ENCODE results near the gene MMP23B. TPM values are rescaled to one million over a fixed set of nuclear protein-coding genes. Genes with fewer than 3 reads are reported as not detected.
A peak's percentile ranks its signal among the peaks of the same experiment; 100 is the strongest.

The MMP23B gene
- total RNA-seq (7.1 TPM), polyA plus RNA-seq (ENCODE audit: insufficient read depth, low read depth, low replicate concordance) (4.0 TPM)
- long read RNA-seq, donor 1, transcript MMP23B-201 (8 exons, 1,326 nt), result major isoform, 5 of 15 reads
- long read RNA-seq, donor 1, partial matches to known transcripts, result 5 of 15 reads
- long read RNA-seq, donor 1, other reads (novel, unspliced or antisense), result 0 of 15 reads
- long read RNA-seq, donor 2, partial matches to known transcripts, result 0 of 6 reads
- long read RNA-seq, donor 2, other reads (novel, unspliced or antisense), result 0 of 6 reads
- long read RNA-seq, donor 3, transcript MMP23B-201 (8 exons, 1,326 nt), result major isoform, 8 of 14 reads
- long read RNA-seq, donor 3, partial matches to known transcripts, result 0 of 14 reads
- long read RNA-seq, donor 3, other reads (novel, unspliced or antisense), result 0 of 14 reads
- long read RNA-seq, donor 4, transcript MMP23B-201 (8 exons, 1,326 nt), result major isoform, 15 of 104 reads
- long read RNA-seq, donor 4, partial matches to known transcripts, result 85 of 104 reads
- long read RNA-seq, donor 4, other reads (novel, unspliced or antisense), result 0 of 104 reads
- long read RNA-seq, donor 5, partial matches to known transcripts, result 0 of 1 reads
- long read RNA-seq, donor 5, other reads (novel, unspliced or antisense), result 0 of 1 reads
- long read RNA-seq, donor 6, transcript MMP23B-201 (8 exons, 1,326 nt), result major isoform, 18 of 22 reads
- long read RNA-seq, donor 6, partial matches to known transcripts, result 0 of 22 reads
- long read RNA-seq, donor 6, other reads (novel, unspliced or antisense), result 0 of 22 reads
- long read RNA-seq, donor 7, partial matches to known transcripts, result 0 of 7 reads
- long read RNA-seq, donor 7, other reads (novel, unspliced or antisense), result 4 of 7 reads
- long read RNA-seq, donor 8, transcript MMP23B-202 (7 exons, 1,309 nt), result major isoform, 8 of 19 reads
- long read RNA-seq, donor 8, transcript MMP23B-201 (8 exons, 1,326 nt), result major isoform, 8 of 19 reads
- long read RNA-seq, donor 8, partial matches to known transcripts, result 0 of 19 reads
- long read RNA-seq, donor 8, other reads (novel, unspliced or antisense), result 0 of 19 reads
- long read RNA-seq, donor 9, transcript MMP23B-201 (8 exons, 1,326 nt), result major isoform, 5 of 35 reads
- long read RNA-seq, donor 9, partial matches to known transcripts, result 29 of 35 reads
- long read RNA-seq, donor 9, other reads (novel, unspliced or antisense), result 0 of 35 reads
- long read RNA-seq, donor 10, transcript MMP23B-201 (8 exons, 1,326 nt), result major isoform, 9 of 129 reads
- long read RNA-seq, donor 10, partial matches to known transcripts, result 115 of 129 reads
- long read RNA-seq, donor 10, other reads (novel, unspliced or antisense), result 0 of 129 reads

DNA sequence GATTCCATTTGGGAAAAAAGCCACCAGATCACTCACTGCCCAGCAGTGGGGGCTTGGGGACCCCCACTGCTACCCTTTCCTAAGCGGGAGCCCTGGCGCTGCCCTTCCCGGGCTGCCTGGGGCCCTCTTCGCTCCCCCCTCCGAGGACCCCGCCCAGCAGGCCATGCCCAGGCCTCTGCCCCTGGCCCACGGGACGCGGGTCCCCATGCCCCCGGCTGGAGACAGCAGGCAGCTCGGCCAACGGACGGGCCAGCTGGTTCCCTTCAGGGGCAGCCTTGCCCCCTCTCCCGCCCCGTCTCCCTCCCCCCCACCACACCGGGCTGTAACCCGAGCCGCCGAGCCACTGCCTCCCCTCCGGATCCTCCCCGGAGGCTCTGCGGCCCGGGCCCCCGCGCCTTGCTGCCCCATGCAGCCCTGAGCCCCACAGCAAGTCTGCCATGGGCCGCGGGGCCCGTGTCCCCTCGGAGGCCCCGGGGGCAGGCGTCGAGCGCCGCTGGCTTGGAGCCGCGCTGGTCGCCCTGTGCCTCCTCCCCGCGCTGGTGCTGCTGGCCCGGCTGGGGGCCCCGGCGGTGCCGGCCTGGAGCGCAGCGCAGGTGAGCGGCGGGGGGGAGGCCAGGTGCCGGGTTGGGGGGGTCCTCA is at the start of gene MMP23B:
Gene MMP23B (plus strand): TSS at position 392 of the 639 bp plus-strand sequence. CDS start 46 bp downstream, at position 438.
- no peak within 1 kb of the TSS for H3K9ac ChIP-seq (ENCODE audit: low read length in 3 of 3)

DNA sequence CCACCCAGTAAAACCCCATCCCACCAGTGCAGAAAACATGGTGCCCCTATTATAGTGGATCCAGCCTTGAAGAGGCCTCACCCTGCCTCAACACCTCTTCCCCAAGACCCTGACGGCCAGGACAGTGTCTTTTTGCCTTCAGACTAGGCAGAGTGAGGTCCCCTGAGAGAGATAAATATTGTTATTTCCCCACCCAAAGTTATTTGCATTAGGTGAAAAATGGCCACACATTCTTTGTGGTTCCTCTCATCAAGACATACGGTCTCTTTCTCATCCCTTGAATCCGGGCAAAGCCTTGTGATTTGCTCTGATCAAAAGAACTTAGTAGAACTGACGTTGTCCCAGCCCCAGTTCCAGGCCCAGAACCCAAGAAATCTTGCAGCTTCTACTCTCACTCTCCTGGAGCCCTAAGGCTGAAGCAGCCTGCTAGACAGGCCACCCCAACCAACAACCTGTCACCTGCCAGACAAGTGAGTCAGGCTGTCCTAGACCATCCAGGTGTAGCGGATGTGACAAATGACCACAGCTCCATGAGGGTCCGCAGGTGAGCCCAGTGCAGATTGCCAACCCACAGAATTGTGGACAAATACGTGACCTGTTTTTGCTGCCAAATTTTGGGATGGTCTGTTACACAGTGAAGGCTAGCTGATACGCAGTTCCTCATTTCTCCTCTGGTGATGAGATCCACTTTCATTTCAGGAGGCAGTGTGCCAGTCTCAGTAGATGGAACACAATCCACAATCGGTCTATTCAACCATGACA is 49.2 kb upstream of the MMP23B start:
- intact Hi-C loops (cut with DNase I), result no loop called here
- no peaks in the 10 kb centered on the region for H3K4me1 ChIP-seq (ENCODE audit: control insufficient read depth in 2 of 3, insufficient read depth in 2 of 3, low read depth in 1 of 3, low read length in 3 of 3)
- TF ChIP-seq, protein P1, sequence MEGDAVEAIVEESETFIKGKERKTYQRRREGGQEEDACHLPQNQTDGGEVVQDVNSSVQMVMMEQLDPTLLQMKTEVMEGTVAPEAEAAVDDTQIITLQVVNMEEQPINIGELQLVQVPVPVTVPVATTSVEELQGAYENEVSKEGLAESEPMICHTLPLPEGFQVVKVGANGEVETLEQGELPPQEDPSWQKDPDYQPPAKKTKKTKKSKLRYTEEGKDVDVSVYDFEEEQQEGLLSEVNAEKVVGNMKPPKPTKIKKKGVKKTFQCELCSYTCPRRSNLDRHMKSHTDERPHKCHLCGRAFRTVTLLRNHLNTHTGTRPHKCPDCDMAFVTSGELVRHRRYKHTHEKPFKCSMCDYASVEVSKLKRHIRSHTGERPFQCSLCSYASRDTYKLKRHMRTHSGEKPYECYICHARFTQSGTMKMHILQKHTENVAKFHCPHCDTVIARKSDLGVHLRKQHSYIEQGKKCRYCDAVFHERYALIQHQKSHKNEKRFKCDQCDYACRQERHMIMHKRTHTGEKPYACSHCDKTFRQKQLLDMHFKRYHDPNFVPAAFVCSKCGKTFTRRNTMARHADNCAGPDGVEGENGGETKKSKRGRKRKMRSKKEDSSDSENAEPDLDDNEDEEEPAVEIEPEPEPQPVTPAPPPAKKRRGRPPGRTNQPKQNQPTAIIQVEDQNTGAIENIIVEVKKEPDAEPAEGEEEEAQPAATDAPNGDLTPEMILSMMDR (IDR thresholded peaks at IDR 0.05; ENCODE audit: borderline replicate concordance, extremely low read depth, insufficient read depth), result no peak
- DNase-seq, result no peak
- H3K9ac ChIP-seq (ENCODE audit: low read length in 3 of 3), result no peak overlapping the region
- no peaks in the 10 kb centered on the region for H3K9me3 ChIP-seq (ENCODE audit: control insufficient read depth in 2 of 3, insufficient read depth in 1 of 3, low read length in 3 of 3)
- no peak overlapping the region for H3K27ac ChIP-seq (ENCODE audit: low read depth in 2 of 2, low read length in 2 of 2)
- peaks cover 2% of the 10 kb centered on the region for H3K27me3 ChIP-seq (ENCODE audit: control insufficient read depth, insufficient read depth, low read length)
- H3K36me3 ChIP-seq (ENCODE audit: control insufficient read depth in 2 of 3, insufficient read depth in 3 of 3, low read length in 3 of 3), result no peaks in the 10 kb centered on the region
- no peak overlapping the region for H3K4me3 ChIP-seq (ENCODE audit: low read length in 3 of 3)
- FAIRE-seq, result no peak

More for the DNA sequence above, at the start of gene MMP23B:
- H3K27me3 ChIP-seq (ENCODE audit: control insufficient read depth, insufficient read depth, low read length), result no peaks in the 10 kb centered on the region
- H3K36me3 ChIP-seq (ENCODE audit: control insufficient read depth in 2 of 3, insufficient read depth in 3 of 3, low read length in 3 of 3), result no peaks in the 10 kb centered on the region
- intact Hi-C loops (cut with DNase I), result no loop called here
- H3K4me3 ChIP-seq (ENCODE audit: low read length in 3 of 3), result no peak within 1 kb of the TSS
- no peaks in the 10 kb centered on the region for H3K4me1 ChIP-seq (ENCODE audit: control insufficient read depth in 2 of 3, insufficient read depth in 2 of 3, low read depth in 1 of 3, low read length in 3 of 3)
- peak; percentile 84 to 90 (median 85) for DNase-seq
- TF ChIP-seq, protein P1 (IDR thresholded peaks at IDR 0.05; ENCODE audit: borderline replicate concordance, extremely low read depth, insufficient read depth), result no peak
- no peaks in the 10 kb centered on the region for H3K9me3 ChIP-seq (ENCODE audit: control insufficient read depth in 2 of 3, insufficient read depth in 1 of 3, low read length in 3 of 3)
- H3K27ac ChIP-seq (ENCODE audit: low read depth in 2 of 2, low read length in 2 of 2), result peak within 1 kb of the TSS; percentile 22 to 77
- FAIRE-seq, result no peak

Data from kidney (tissue), 22 donors.